ENCODE data around the gene HEPACAM.

GRCh38 chr11:124880958-124881357, 54.9 kb downstream of the HEPACAM start:
- TF ChIP-seq CTCF (IDR thresholded peaks at IDR 0.05; ENCODE audit: low read depth, low read length), result no peak
- TF ChIP-seq POLR2A (IDR thresholded peaks at IDR 0.05; ENCODE audit: extremely low read depth, insufficient read length), result no peak
